ENCODE measurements around the gene SRSF12.
A peak's percentile ranks its signal among the peaks of the same experiment; 100 is the strongest.
"Not testable (repeated sequence)": the region's sequence is repeated elsewhere in the genome, so short reads cannot be mapped to it uniquely, and the experiment has no call there.

SRSF12 gene

GRCh38 chr6:89128256-89128671 lies 10.4 kb upstream of the SRSF12 start:
- not testable (repeated sequence) for DNase-seq (ENCODE audit: low read depth)

GRCh38 chr6:89122625-89123024 lies 4.8 kb upstream of the SRSF12 start:
- no peak for DNase-seq (ENCODE audit: low read depth)

GRCh38 chr6:89121934-89122333 lies 4.1 kb upstream of the SRSF12 start:
- DNase-seq (ENCODE audit: low read depth) = no peak

GRCh38 chr6:89120371-89120770 lies 2.5 kb upstream of the SRSF12 start:
- DNase-seq (ENCODE audit: low read depth) = no peak

GRCh38 chr6:89118931-89119330 lies 1.1 kb upstream of the SRSF12 start:
- no peak for DNase-seq (ENCODE audit: low read depth)

GRCh38 chr6:89116702-89117101 lies 1.2 kb downstream of the SRSF12 start:
- DNase-seq (ENCODE audit: low read depth) = no peak

- DNase-seq (ENCODE audit: low read depth) = no peak
Measured at GRCh38 chr6:89111933-89112332, 5.9 kb downstream of the SRSF12 start.

- no peak for DNase-seq (ENCODE audit: low read depth)
Measured at GRCh38 chr6:89110284-89110683, 7.6 kb downstream of the SRSF12 start.

- DNase-seq (ENCODE audit: low read depth) = no peak
Measured at GRCh38 chr6:89100114-89100513, 17.8 kb downstream of the SRSF12 start.

- DNase-seq (ENCODE audit: low read depth) = no peak
Measured at GRCh38 chr6:89098461-89098860, 19.4 kb downstream of the SRSF12 start.

GRCh38 chr6:89087881-89088280 lies 30.0 kb downstream of the SRSF12 start:
- DNase-seq (ENCODE audit: low read depth) = no peak

GRCh38 chr6:89085409-89086205 lies 32.3 kb downstream of the SRSF12 start:
- no peak for DNase-seq (ENCODE audit: low read depth)

GRCh38 chr6:89084954-89085353 lies 32.9 kb downstream of the SRSF12 start:
- no peak for DNase-seq (ENCODE audit: low read depth)

- no peak for DNase-seq (ENCODE audit: low read depth)
Measured at GRCh38 chr6:89084542-89084941, 33.3 kb downstream of the SRSF12 start.

GRCh38 chr6:89082486-89082891 lies 35.4 kb downstream of the SRSF12 start:
- DNase-seq (ENCODE audit: low read depth) = no peak

- DNase-seq (ENCODE audit: low read depth) = peak; percentile 98
Measured at GRCh38 chr6:89081423-89082322, 36.2 kb downstream of the SRSF12 start.

GRCh38 chr6:89081129-89081422 lies 36.8 kb downstream of the SRSF12 start:
- DNase-seq (ENCODE audit: low read depth) = no peak

GRCh38 chr6:89080281-89081128 lies 37.4 kb downstream of the SRSF12 start, which contains the start of gene PNRC1:
Gene PNRC1, plus strand, starts transcription at chr6:89080751. Its CDS starts 144 bp downstream, at chr6:89080895.
- DNase-seq (ENCODE audit: low read depth) = peak; percentile 100

- DNase-seq (ENCODE audit: low read depth) = peak; percentile 15
Measured at GRCh38 chr6:89079511-89080234, 38.2 kb downstream of the SRSF12 start.

- DNase-seq (ENCODE audit: low read depth) = no peak
Measured at GRCh38 chr6:89073840-89074239, 44.0 kb downstream of the SRSF12 start.

- no peak for DNase-seq (ENCODE audit: low read depth)
Measured at GRCh38 chr6:89073014-89073620, 44.8 kb downstream of the SRSF12 start.
